ENCODE measurements around the gene CCNY.
"Not testable (repeated sequence)": the region's sequence is repeated elsewhere in the genome, so short reads cannot be mapped to it uniquely, and the experiment has no call there.

Gene CCNY

GRCh38 chr10:35349389-35349915 is 13.1 kb downstream of the CCNY start:
- no peaks in the 10 kb centered on the region for H3K9me3 ChIP-seq (ENCODE audit: insufficient read depth, low read length)
- H3K4me3 ChIP-seq (ENCODE audit: insufficient read length, low read depth) = no peak overlapping the region
- TF ChIP-seq SUZ12 (IDR thresholded peaks at IDR 0.05; ENCODE audit: extremely low read depth, insufficient read depth, insufficient read length) (no peak), ZNF274 (IDR thresholded peaks at IDR 0.05; ENCODE audit: low read depth, low read length) (no peak), YY1 (IDR thresholded peaks at IDR 0.05; ENCODE audit: insufficient read depth, insufficient read length) (no peak)
- H3K4me1 ChIP-seq (ENCODE audit: insufficient read depth, insufficient read length) = no peaks in the 10 kb centered on the region
- no peaks in the 10 kb centered on the region for H3K36me3 ChIP-seq (ENCODE audit: insufficient read depth, insufficient read length, low read length)
- DNase-seq (ENCODE audit: low read depth, low spot score) = no peak
- no peak overlapping the region for H3K9ac ChIP-seq (ENCODE audit: insufficient read length, low read depth)
- H3K27me3 ChIP-seq (ENCODE audit: insufficient read depth, insufficient read length) = no peaks in the 10 kb centered on the region

GRCh38 chr10:35351021-35351420 is 14.7 kb downstream of the CCNY start:
- no peaks in the 10 kb centered on the region for H3K36me3 ChIP-seq (ENCODE audit: insufficient read depth, insufficient read length, low read length)
- no peak for DNase-seq (ENCODE audit: low read depth, low spot score)
- no peak overlapping the region for H3K4me3 ChIP-seq (ENCODE audit: insufficient read length, low read depth)
- H3K9me3 ChIP-seq (ENCODE audit: insufficient read depth, low read length) = no peaks in the 10 kb centered on the region
- no peaks in the 10 kb centered on the region for H3K4me1 ChIP-seq (ENCODE audit: insufficient read depth, insufficient read length)
- no peak overlapping the region for H3K9ac ChIP-seq (ENCODE audit: insufficient read length, low read depth)
- TF ChIP-seq SUZ12 (IDR thresholded peaks at IDR 0.05; ENCODE audit: extremely low read depth, insufficient read depth, insufficient read length) = no peak
- TF ChIP-seq ZNF274 (IDR thresholded peaks at IDR 0.05; ENCODE audit: low read depth, low read length) = no peak
- no peak for TF ChIP-seq YY1 (IDR thresholded peaks at IDR 0.05; ENCODE audit: insufficient read depth, insufficient read length)
- H3K27me3 ChIP-seq (ENCODE audit: insufficient read depth, insufficient read length) = no peaks in the 10 kb centered on the region

GRCh38 chr10:35352097-35352496 is 15.8 kb downstream of the CCNY start:
- H3K4me1 ChIP-seq (ENCODE audit: insufficient read depth, insufficient read length) = no peaks in the 10 kb centered on the region

GRCh38 chr10:35352512-35352911 is 16.2 kb downstream of the CCNY start:
- Histone ChIP-seq H3K36me3 (ENCODE audit: insufficient read depth, insufficient read length, low read length) (no peaks in the 10 kb centered on the region), H3K4me1 (ENCODE audit: insufficient read depth, insufficient read length) (no peaks in the 10 kb centered on the region), H3K9ac (ENCODE audit: insufficient read length, low read depth) (no peak overlapping the region), H3K27me3 (ENCODE audit: insufficient read depth, insufficient read length) (no peaks in the 10 kb centered on the region), H3K4me3 (ENCODE audit: insufficient read length, low read depth) (no peak overlapping the region), H3K9me3 (ENCODE audit: insufficient read depth, low read length) (no peaks in the 10 kb centered on the region)
- no peak for DNase-seq (ENCODE audit: low read depth, low spot score)
- no peak for TF ChIP-seq ZNF274 (IDR thresholded peaks at IDR 0.05; ENCODE audit: low read depth, low read length)
- no peak for TF ChIP-seq SUZ12 (IDR thresholded peaks at IDR 0.05; ENCODE audit: extremely low read depth, insufficient read depth, insufficient read length)
- TF ChIP-seq YY1 (IDR thresholded peaks at IDR 0.05; ENCODE audit: insufficient read depth, insufficient read length) = no peak

More at GRCh38 chr10:35352097-35352496, 15.8 kb downstream of the CCNY start:
- no peaks in the 10 kb centered on the region for H3K36me3 ChIP-seq (ENCODE audit: insufficient read depth, insufficient read length, low read length)
- no peaks in the 10 kb centered on the region for H3K27me3 ChIP-seq (ENCODE audit: insufficient read depth, insufficient read length)
- H3K9ac ChIP-seq (ENCODE audit: insufficient read length, low read depth) = no peak overlapping the region
- TF ChIP-seq YY1 (IDR thresholded peaks at IDR 0.05; ENCODE audit: insufficient read depth, insufficient read length) (no peak), SUZ12 (IDR thresholded peaks at IDR 0.05; ENCODE audit: extremely low read depth, insufficient read depth, insufficient read length) (no peak), ZNF274 (IDR thresholded peaks at IDR 0.05; ENCODE audit: low read depth, low read length) (no peak)
- no peak for DNase-seq (ENCODE audit: low read depth, low spot score)
- H3K4me3 ChIP-seq (ENCODE audit: insufficient read length, low read depth) = no peak overlapping the region
- H3K9me3 ChIP-seq (ENCODE audit: insufficient read depth, low read length) = no peaks in the 10 kb centered on the region

GRCh38 chr10:35353395-35353794 is 17.1 kb downstream of the CCNY start:
- Histone ChIP-seq H3K27me3 (ENCODE audit: insufficient read depth, insufficient read length) (no peaks in the 10 kb centered on the region), H3K4me3 (ENCODE audit: insufficient read length, low read depth) (no peak overlapping the region), H3K9me3 (ENCODE audit: insufficient read depth, low read length) (no peaks in the 10 kb centered on the region), H3K9ac (ENCODE audit: insufficient read length, low read depth) (no peak overlapping the region), H3K4me1 (ENCODE audit: insufficient read depth, insufficient read length) (no peaks in the 10 kb centered on the region), H3K36me3 (ENCODE audit: insufficient read depth, insufficient read length, low read length) (no peaks in the 10 kb centered on the region)
- no peak for DNase-seq (ENCODE audit: low read depth, low spot score)
- no peak for TF ChIP-seq SUZ12 (IDR thresholded peaks at IDR 0.05; ENCODE audit: extremely low read depth, insufficient read depth, insufficient read length)
- no peak for TF ChIP-seq ZNF274 (IDR thresholded peaks at IDR 0.05; ENCODE audit: low read depth, low read length)
- TF ChIP-seq YY1 (IDR thresholded peaks at IDR 0.05; ENCODE audit: insufficient read depth, insufficient read length) = no peak

- no peak overlapping the region for H3K4me3 ChIP-seq (ENCODE audit: insufficient read length, low read depth)
- no peaks in the 10 kb centered on the region for H3K4me1 ChIP-seq (ENCODE audit: insufficient read depth, insufficient read length)
- no peak for TF ChIP-seq ZNF274 (IDR thresholded peaks at IDR 0.05; ENCODE audit: low read depth, low read length)
- no peak for TF ChIP-seq SUZ12 (IDR thresholded peaks at IDR 0.05; ENCODE audit: extremely low read depth, insufficient read depth, insufficient read length)
- TF ChIP-seq YY1 (IDR thresholded peaks at IDR 0.05; ENCODE audit: insufficient read depth, insufficient read length) = no peak
- no peaks in the 10 kb centered on the region for H3K9me3 ChIP-seq (ENCODE audit: insufficient read depth, low read length)
- H3K9ac ChIP-seq (ENCODE audit: insufficient read length, low read depth) = no peak overlapping the region
- H3K27me3 ChIP-seq (ENCODE audit: insufficient read depth, insufficient read length) = no peaks in the 10 kb centered on the region
- no peak for DNase-seq (ENCODE audit: low read depth, low spot score)
- no peaks in the 10 kb centered on the region for H3K36me3 ChIP-seq (ENCODE audit: insufficient read depth, insufficient read length, low read length)
Measured at GRCh38 chr10:35353805-35354204, 17.5 kb downstream of the CCNY start.

- not testable (repeated sequence) for H3K36me3 ChIP-seq (ENCODE audit: insufficient read depth, insufficient read length, low read length); DNase-seq (ENCODE audit: low read depth, low spot score); H3K9ac ChIP-seq (ENCODE audit: insufficient read length, low read depth); H3K4me1 ChIP-seq (ENCODE audit: insufficient read depth, insufficient read length); H3K9me3 ChIP-seq (ENCODE audit: insufficient read depth, low read length); H3K27me3 ChIP-seq (ENCODE audit: insufficient read depth, insufficient read length); H3K4me3 ChIP-seq (ENCODE audit: insufficient read length, low read depth)
Measured at GRCh38 chr10:35354257-35354656, 17.9 kb downstream of the CCNY start.
